Spleen (tissue), 11 donors: ENCODE results near the gene OMP. TPM values are rescaled to one million over a fixed set of nuclear protein-coding genes. Genes with fewer than 3 reads are reported as not detected.

Source experiments
- DNase-seq: peaks from one replicate; pipeline ENCODE4 v3.0.0-alpha.2; 2020
- H3K27ac ChIP-seq, 8 donors: fragments of 200-600 bp; sonication (generic) in 7 of 8; 1 replicate in 4 of 8; 2 replicates in 4 of 8; pipeline versions ENCODE4 v1.5.0 to v1.8.0; 2016 to 2021; ENCODE audit warnings: inconsistent platforms in 4 of 8, mild to moderate bottlenecking in 4 of 8, moderate library complexity in 1 of 8
- H3K27me3 ChIP-seq, 7 donors: fragments of 200-600 bp; sonication (generic) in 6 of 7; replicated peaks in 1 of 7; 1 replicate in 4 of 7; 2 replicates in 3 of 7; pipeline versions ENCODE4 v1.5.0 to v1.8.0; 2016 to 2021; ENCODE audit warnings: inconsistent platforms in 3 of 7, mild to moderate bottlenecking in 1 of 7
- H3K36me3 ChIP-seq, 6 donors: fragments of 200-600 bp; sonication (generic) in 5 of 6; 1 replicate in 4 of 6; 2 replicates in 2 of 6; pipeline versions ENCODE4 v1.5.0 to v1.8.0; 2016 to 2021; ENCODE audit warnings: inconsistent platforms in 2 of 6
- H3K4me1 ChIP-seq, 6 donors: fragments of 200-600 bp; sonication (generic) in 5 of 6; 1 replicate in 3 of 6; 2 replicates in 3 of 6; pipeline versions ENCODE4 v1.5.0 to v1.8.0; 2016 to 2021; ENCODE audit warnings: inconsistent platforms in 3 of 6
- H3K4me3 ChIP-seq, 8 donors: fragments of 200-600 bp; sonication (generic) in 7 of 8; 1 replicate in 4 of 8; 2 replicates in 4 of 8; pipeline versions ENCODE4 v1.5.0 to v1.8.0; 2016 to 2021; ENCODE audit warnings: inconsistent platforms in 4 of 8, mild to moderate bottlenecking in 4 of 8, moderate library complexity in 2 of 8
- H3K9me3 ChIP-seq, 8 donors: fragments of 200-600 bp; sonication (generic) in 7 of 8; 1 replicate in 4 of 8; 2 replicates in 4 of 8; pipeline versions ENCODE4 v1.5.0 to v1.8.0; 2016 to 2021; ENCODE audit warnings: inconsistent platforms in 4 of 8
- CTCF ChIP-seq, 11 experiments: fragments of 200-600 bp in 7 of 11; fragments of 450-650 bp in 4 of 11; sonication (generic) in 4 of 11; IDR thresholded peaks in 8 of 11; conservative IDR thresholded peaks in 3 of 11; 1 replicate in 7 of 11; 2 replicates in 4 of 11; pipeline versions ENCODE4 v1.4.0 to v1.8.0; 2016 to 2021; ENCODE audit warnings: antibody characterized with exemption in 11 of 11, inconsistent platforms in 4 of 11, mild to moderate bottlenecking in 1 of 11
- POLR2A ChIP-seq, 3 donors: fragments of 450-650 bp; IDR thresholded peaks; one replicate each; pipeline ENCODE4 v1.5.1; 2017; ENCODE audit warnings: antibody characterized with exemption in 3 of 3, mild to moderate bottlenecking in 1 of 3
- POLR2AphosphoS5 ChIP-seq, 3 donors: sonication (generic); formaldehyde crosslinking; IDR thresholded peaks; one replicate each; pipeline ENCODE4 v1.5.1; 2017; ENCODE audit warnings: antibody characterized with exemption in 3 of 3
- WGBS, 5 donors: extraction: QIAGEN DNeasy Blood & Tissue Kit in 3 of 5; methylation state at CpG; one replicate each; pipeline versions ENCODE4 v1.1.5 to v1.1.7; 2013 to 2018; 5-methylcytosine and 5-hydroxymethylcytosine counted together
- intact Hi-C: fragments of 100-400 bp; cut with DNase I; formaldehyde crosslinking; loops from one replicate; pipeline ENCODE4 v1.15.0; 2023; ENCODE audit warnings: low total_unique reads
- polyA plus RNA-seq, 3 donors: library from polyadenylated mRNA; stranded (reverse); fragments of 200-250 nt; gene quantifications; one replicate each; pipeline ENCODE4 v1.2.1, GENCODE V29; 2013
- total RNA-seq, 7 donors: library from RNA; depleted of rRNA in 3 of 7; stranded (reverse); fragments of >200 nt in 3 of 7; fragmentation: NEBNext Ultra II Directional in 4 of 7; extraction: Animal tissue kit (Norgen Biotek cat#: 25700) in 4 of 7; gene quantifications; one replicate each; pipeline versions ENCODE4 v1.1.0 to v1.2.1, GENCODE V29; 2016 to 2021
- donor health status: healthy with polysubstance abuse.
- donor health status: DM: no; HTN: no; CAD: no; lungs with moderate emphysema.
- donor health status: DM: no; HTN: no; CAD: no.
- donor health status: Bipolar disorder and iron deficiency.
- donor health status: healthy.
- donor health status: DM: no; HTN: no; CAD: no.
- donor health status: DM: yes; HTN: yes; CAD: no.

OMP gene
- total and polyA plus RNA-seq, 10 donors, result 0.51 to 0.64 TPM; not detected in 8

- Histone ChIP-seq H3K27me3 (peaks cover 0 to 27% (median 0%) of the 10 kb centered on the region in 7 donors), H3K4me3 (no peak overlapping the region), H3K4me1 (peaks cover 13 to 22% (median 18%) of the 10 kb centered on the region in 6 donors), H3K27ac (no peak overlapping the region), H3K9me3 (no peaks in the 10 kb centered on the region), H3K36me3 (no peaks in the 10 kb centered on the region)
- no peak for TF ChIP-seq CTCF (IDR thresholded peaks at IDR 0.05 in 8 of 11, conservative IDR thresholded peaks at IDR 0.05 in 3 of 11)
- no peak for TF ChIP-seq POLR2AphosphoS5 (IDR thresholded peaks at IDR 0.05)
- TF ChIP-seq POLR2A (IDR thresholded peaks at IDR 0.05), result no peak
- intact Hi-C loops, result loop anchor here (5.0 kb wide), 2 partner anchors 57 to 417 kb away; no protein-coding TSS in a partner anchor
- 82 to 94% (median 90%) methylated on average over 8 to 11 of the region's 11 CpGs for WGBS, 5 donors
- DNase-seq, result no peak
These were observed 27.5 kb downstream of the OMP start for GRCh38 chr11:77129842-77130756.

GRCh38 chr11:77130763-77131513 lies 28.3 kb downstream of the OMP start:
- Histone ChIP-seq H3K36me3 (no peaks in the 10 kb centered on the region), H3K4me1 (peaks cover 13 to 22% (median 18%) of the 10 kb centered on the region in 6 donors), H3K27me3 (peaks cover 0 to 23% (median 0%) of the 10 kb centered on the region in 7 donors), H3K27ac (no peak overlapping the region), H3K9me3 (no peaks in the 10 kb centered on the region), H3K4me3 (no peak overlapping the region)
- DNase-seq, result no peak
- WGBS, 5 donors, result 67 to 90% (median 80%) methylated on average over 3 to 9 of the region's 9 CpGs
- TF ChIP-seq CTCF (IDR thresholded peaks at IDR 0.05 in 8 of 11, conservative IDR thresholded peaks at IDR 0.05 in 3 of 11), result no peak
- TF ChIP-seq POLR2A (IDR thresholded peaks at IDR 0.05), result no peak
- TF ChIP-seq POLR2AphosphoS5 (IDR thresholded peaks at IDR 0.05), result no peak
- intact Hi-C loops, result no loop called here

GRCh38 chr11:77131560-77131959 lies 28.9 kb downstream of the OMP start:
- Histone ChIP-seq H3K27ac (no peak overlapping the region), H3K4me3 (no peak overlapping the region), H3K36me3 (no peaks in the 10 kb centered on the region), H3K9me3 (no peaks in the 10 kb centered on the region), H3K27me3 (peaks cover 0 to 21% (median 0%) of the 10 kb centered on the region in 7 donors), H3K4me1 (peaks cover 13 to 22% (median 18%) of the 10 kb centered on the region in 6 donors)
- TF ChIP-seq POLR2A (IDR thresholded peaks at IDR 0.05), result no peak
- TF ChIP-seq CTCF (IDR thresholded peaks at IDR 0.05 in 8 of 11, conservative IDR thresholded peaks at IDR 0.05 in 3 of 11), result no peak
- no peak for TF ChIP-seq POLR2AphosphoS5 (IDR thresholded peaks at IDR 0.05)
- whole genome bisulfite sequencing, 5 donors, result 52 to 84% (median 72%) methylated on average over 5 to 6 of the region's 6 CpGs
- intact Hi-C loops, result no loop called here
- DNase-seq, result no peak
